Measurements from ENCODE around the gene GALNT2.

The GALNT2 gene

DNA sequence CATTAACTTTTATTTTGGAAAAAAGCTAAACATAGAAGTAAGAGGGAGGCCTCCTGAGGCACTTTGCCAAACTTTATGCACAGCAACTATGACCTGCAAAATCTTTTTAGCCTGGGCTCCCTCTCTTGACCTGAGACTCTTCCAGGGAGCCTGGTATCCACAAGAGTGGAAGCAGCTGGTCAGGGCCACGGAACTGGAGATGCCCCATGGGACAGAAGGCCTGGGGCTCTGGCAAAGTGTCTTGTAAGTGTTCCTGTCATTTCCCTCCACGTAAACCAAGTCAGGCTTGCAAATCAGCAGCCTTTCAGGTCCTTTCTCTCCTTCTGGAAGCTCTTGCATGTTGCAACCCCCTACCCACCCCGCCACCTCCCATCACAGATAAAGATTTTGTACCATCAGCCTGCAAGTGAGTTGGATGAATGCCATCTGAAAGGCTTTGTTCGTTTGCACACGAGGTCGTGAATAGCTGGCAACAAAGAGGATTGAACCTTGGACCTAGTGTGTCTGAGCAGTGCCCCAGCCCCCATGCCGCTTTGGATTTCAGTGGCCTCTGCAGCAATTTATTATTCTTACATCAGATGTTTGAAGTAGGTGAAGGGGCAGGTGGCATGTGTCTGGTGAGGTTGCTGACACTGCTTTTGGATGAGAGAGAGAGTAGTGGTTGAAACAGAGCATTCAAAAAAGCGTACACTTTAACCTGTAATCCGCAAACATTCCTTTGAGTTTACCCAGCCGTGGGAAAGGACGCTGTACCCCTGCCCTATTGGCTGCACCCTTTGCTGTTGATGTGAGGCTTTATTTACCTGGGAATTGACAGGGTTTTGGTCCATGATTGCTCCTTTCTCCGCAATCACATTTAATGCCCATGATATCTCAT is 91.6 kb downstream of the GALNT2 start:
- Histone ChIP-seq H3K36me3 (ENCODE audit: insufficient read depth, low read length) (0 out of 2 replicates have a peak, but pooled peaks cover 3% of the 10 kb centered on the region), H3K9me3 (ENCODE audit: low read depth, low read length) (no peaks in the 10 kb centered on the region), H3K9ac (ENCODE audit: insufficient read length) (no peak overlapping the region), H3K27ac (0 out of 2 replicates have a peak overlapping the region, but pooled peaks have one; percentile 40), H3K4me3 (no peak overlapping the region; the same call in 1 of the 2 replicates)
- TF ChIP-seq EZH2 (IDR thresholded peaks at IDR 0.05) (no peak), FOXP2 (optimal IDR thresholded peaks at IDR 0.05; ENCODE audit: control extremely low read depth, extremely low read length, insufficient read depth) (no peak), POLR2AphosphoS5 (IDR thresholded peaks at IDR 0.05; ENCODE audit: borderline replicate concordance, low read depth, low read length) (no peak)
- no peak for DNase-seq (ENCODE audit: low read depth, low spot score)

DNA sequence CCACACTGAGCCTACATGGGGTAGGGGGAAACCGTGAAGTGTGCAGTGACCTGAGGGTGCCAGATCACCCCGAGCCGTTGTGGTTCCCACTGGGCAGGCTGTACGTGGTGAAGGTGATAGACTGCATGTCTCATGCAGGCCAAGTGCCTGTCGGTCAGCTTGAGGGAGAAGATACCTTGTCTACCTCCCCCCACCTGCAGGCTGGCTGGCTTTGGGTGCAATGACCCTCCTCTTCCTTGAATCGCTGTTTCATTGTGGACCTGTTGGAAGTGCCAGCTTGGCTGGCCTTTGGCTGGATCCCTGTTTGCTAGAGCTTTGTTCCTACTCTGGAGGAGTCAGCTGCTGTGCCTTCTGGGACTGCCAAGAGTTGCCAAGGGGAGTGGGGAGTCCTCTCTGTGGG is 92.5 kb downstream of the GALNT2 start:
- no peak for DNase-seq (ENCODE audit: low read depth, low spot score)
- Histone ChIP-seq H3K36me3 (ENCODE audit: insufficient read depth, low read length) (0 out of 2 replicates have a peak, but pooled peaks cover 3% of the 10 kb centered on the region), H3K9ac (ENCODE audit: insufficient read length) (no peak overlapping the region), H3K4me3 (no peak overlapping the region), H3K27ac (no peak overlapping the region), H3K9me3 (ENCODE audit: low read depth, low read length) (no peaks in the 10 kb centered on the region)
- TF ChIP-seq EZH2 (IDR thresholded peaks at IDR 0.05), result no peak
- no peak for TF ChIP-seq FOXP2 (optimal IDR thresholded peaks at IDR 0.05; ENCODE audit: control extremely low read depth, extremely low read length, insufficient read depth)
- TF ChIP-seq POLR2AphosphoS5 (IDR thresholded peaks at IDR 0.05; ENCODE audit: borderline replicate concordance, low read depth, low read length), result no peak

DNA sequence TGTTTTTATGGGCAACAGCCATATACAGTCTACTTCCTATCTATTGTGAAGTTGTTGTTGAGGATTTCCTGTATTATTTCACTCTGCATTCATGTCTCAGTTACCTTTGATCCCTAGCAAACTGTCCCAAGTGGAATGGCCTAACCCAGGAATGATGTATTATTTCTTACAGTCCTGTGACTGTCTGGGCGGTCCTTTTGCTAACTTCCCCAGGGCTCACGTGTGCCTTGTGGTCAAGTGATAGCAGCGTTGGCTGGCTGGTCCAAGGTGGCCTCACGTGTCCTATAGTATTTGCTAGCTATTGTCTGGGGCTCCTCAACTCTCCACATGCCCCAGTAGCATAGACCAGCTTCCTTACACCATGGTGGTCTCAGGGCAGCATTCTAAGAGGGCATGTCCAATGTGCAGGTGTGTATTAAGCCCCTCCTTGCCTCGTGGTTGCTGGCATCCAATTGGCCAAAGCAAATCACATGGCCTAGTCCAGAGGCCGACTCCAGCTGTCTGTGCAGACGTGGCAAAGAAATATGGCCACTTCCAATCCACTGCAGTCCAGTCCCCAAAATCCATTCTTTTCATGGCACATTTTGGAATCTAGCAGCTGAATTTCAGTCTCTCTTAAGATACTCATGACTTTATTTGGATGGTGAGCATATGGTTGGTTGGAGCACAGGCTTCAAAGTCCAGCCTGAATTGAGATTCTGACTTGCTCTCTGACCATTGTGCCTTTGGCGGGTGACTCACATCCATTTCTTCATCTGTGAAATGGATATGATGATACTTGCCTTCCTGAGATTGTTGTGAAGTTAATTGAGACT is 94.1 kb downstream of the GALNT2 start:
- H3K36me3 ChIP-seq (ENCODE audit: insufficient read depth, low read length), result 0 out of 2 replicates have a peak, but pooled peaks cover 3% of the 10 kb centered on the region
- no peak overlapping the region for H3K27ac ChIP-seq
- H3K4me3 ChIP-seq, result no peak overlapping the region
- no peak overlapping the region for H3K9ac ChIP-seq (ENCODE audit: insufficient read length)
- DNase-seq (ENCODE audit: low read depth, low spot score), result no peak
- no peak for TF ChIP-seq POLR2AphosphoS5 (IDR thresholded peaks at IDR 0.05; ENCODE audit: borderline replicate concordance, low read depth, low read length)
- no peak for TF ChIP-seq FOXP2 (optimal IDR thresholded peaks at IDR 0.05; ENCODE audit: control extremely low read depth, extremely low read length, insufficient read depth)
- no peak for TF ChIP-seq EZH2 (IDR thresholded peaks at IDR 0.05)
- no peaks in the 10 kb centered on the region for H3K9me3 ChIP-seq (ENCODE audit: low read depth, low read length)

DNA sequence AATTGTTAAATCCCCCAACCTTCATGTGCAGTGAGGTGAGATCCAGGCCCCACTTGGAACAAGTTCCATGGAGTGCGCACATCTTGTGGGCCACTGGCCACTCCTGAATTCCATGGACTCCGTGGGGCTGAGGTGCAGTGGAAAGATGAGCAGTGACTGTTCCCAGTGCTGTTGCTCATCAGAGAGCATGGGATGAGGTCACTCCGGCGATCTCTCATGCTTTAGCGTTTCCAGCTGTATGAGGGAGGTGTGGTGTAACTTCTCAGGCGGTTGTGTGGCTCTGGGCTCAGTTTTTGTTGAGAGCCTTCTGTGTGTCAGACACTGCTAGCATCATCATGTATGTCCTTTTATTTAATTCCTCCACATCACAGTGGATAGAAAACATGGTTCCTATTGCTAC is 96.2 kb downstream of the GALNT2 start:
- no peaks in the 10 kb centered on the region for H3K9me3 ChIP-seq (ENCODE audit: low read depth, low read length)
- H3K36me3 ChIP-seq (ENCODE audit: insufficient read depth, low read length), result no peaks in the 10 kb centered on the region
- TF ChIP-seq POLR2AphosphoS5 (IDR thresholded peaks at IDR 0.05; ENCODE audit: borderline replicate concordance, low read depth, low read length) (no peak), FOXP2 (optimal IDR thresholded peaks at IDR 0.05; ENCODE audit: control extremely low read depth, extremely low read length, insufficient read depth) (no peak), EZH2 (IDR thresholded peaks at IDR 0.05) (no peak)
- no peak overlapping the region for H3K27ac ChIP-seq
- no peak for DNase-seq (ENCODE audit: low read depth, low spot score)
- H3K4me3 ChIP-seq, result no peak overlapping the region
- H3K9ac ChIP-seq (ENCODE audit: insufficient read length), result no peak overlapping the region

DNA sequence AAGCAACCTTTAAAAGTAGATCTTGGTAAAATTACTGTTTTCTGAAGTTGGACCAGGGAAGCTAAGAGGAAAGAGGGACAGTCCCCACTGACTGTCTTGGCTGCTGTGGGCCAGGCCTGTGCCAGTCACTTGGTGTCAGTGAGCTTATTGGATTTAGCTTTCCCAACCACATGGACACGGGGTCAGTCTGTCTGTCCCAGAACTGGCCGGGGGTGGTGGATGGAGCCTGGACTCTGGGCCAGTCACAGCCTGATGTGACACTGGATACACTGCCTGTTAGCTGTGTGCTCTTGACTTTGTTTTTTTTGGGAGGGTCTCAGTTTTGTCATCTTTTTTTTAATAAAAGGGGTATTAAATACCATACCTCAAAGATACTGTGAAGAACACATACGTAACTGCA is 96.7 kb downstream of the GALNT2 start:
- Histone ChIP-seq H3K9ac (ENCODE audit: insufficient read length) (no peak overlapping the region), H3K9me3 (ENCODE audit: low read depth, low read length) (no peaks in the 10 kb centered on the region), H3K36me3 (ENCODE audit: insufficient read depth, low read length) (no peaks in the 10 kb centered on the region), H3K4me3 (no peak overlapping the region), H3K27ac (no peak overlapping the region)
- DNase-seq (ENCODE audit: low read depth, low spot score), result no peak
- TF ChIP-seq POLR2AphosphoS5 (IDR thresholded peaks at IDR 0.05; ENCODE audit: borderline replicate concordance, low read depth, low read length) (no peak), FOXP2 (optimal IDR thresholded peaks at IDR 0.05; ENCODE audit: control extremely low read depth, extremely low read length, insufficient read depth) (no peak), EZH2 (IDR thresholded peaks at IDR 0.05) (no peak)

DNA sequence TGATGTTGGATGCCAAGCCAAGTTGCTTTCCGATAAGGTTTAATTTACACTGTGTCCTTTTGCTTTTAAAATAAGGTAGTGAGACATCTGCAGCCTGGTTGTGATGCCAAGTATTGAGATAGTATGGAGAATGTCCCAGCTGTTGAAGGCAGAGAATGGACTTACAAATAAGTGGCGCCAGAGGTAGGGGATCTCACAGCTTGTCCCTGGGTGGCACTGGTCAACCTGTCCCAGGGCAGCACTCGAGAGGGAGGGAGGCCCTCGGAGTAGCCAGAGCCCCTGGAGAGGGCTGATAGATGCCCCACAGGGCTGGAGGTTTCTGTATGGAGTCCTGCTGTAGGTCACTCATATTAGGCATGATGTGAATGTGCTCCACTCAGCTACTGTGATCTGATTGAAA is 98.5 kb downstream of the GALNT2 start:
- no peak overlapping the region for H3K27ac ChIP-seq
- H3K36me3 ChIP-seq (ENCODE audit: insufficient read depth, low read length), result no peaks in the 10 kb centered on the region
- H3K4me3 ChIP-seq, result no peak overlapping the region
- no peak overlapping the region for H3K9ac ChIP-seq (ENCODE audit: insufficient read length)
- no peaks in the 10 kb centered on the region for H3K9me3 ChIP-seq (ENCODE audit: low read depth, low read length)
- TF ChIP-seq EZH2 (IDR thresholded peaks at IDR 0.05) (no peak), POLR2AphosphoS5 (IDR thresholded peaks at IDR 0.05; ENCODE audit: borderline replicate concordance, low read depth, low read length) (no peak), FOXP2 (optimal IDR thresholded peaks at IDR 0.05; ENCODE audit: control extremely low read depth, extremely low read length, insufficient read depth) (no peak)
- no peak for DNase-seq (ENCODE audit: low read depth, low spot score)

DNA sequence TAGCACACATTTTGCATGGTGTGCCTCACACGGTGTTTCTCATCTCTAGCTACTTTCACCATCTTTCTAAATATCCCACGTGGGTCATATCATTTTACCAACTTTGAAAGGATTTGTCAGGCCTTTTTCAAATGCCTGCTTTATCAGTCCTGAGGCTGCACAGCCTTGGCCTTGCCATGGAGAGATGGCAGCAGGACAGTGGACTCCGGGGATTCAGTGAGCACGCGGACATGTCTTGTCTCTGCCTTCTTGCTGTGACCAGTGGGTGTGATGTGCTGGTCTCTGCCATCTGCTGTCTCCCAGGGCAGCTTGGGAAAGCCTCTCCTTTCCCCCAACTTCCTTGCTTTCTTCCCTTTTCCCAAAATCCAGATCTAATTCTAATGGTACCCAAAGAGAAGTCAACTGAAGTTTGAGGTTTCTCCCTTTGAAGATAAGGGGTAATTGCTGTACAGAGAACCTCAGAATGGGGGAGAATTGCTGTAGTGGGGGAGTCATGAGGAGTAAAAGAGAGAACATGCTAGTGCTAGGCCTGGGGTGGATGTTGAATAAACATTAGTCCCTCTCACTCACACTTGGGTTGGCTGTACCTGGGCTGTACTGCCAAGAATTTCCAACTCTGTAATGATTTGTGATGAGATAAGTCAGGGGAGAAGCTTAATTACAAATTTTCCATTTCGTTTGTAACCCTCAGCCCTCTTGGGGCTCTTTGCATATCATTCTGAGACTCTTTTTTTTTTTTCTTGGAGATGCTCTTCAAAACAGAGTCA is 99.5 kb downstream of the GALNT2 start:
- Histone ChIP-seq H3K4me3 (no peak overlapping the region), H3K9me3 (ENCODE audit: low read depth, low read length) (no peaks in the 10 kb centered on the region), H3K9ac (ENCODE audit: insufficient read length) (no peak overlapping the region), H3K36me3 (ENCODE audit: insufficient read depth, low read length) (no peaks in the 10 kb centered on the region), H3K27ac (no peak overlapping the region)
- DNase-seq (ENCODE audit: low read depth, low spot score), result no peak
- TF ChIP-seq EZH2 (IDR thresholded peaks at IDR 0.05) (no peak), FOXP2 (optimal IDR thresholded peaks at IDR 0.05; ENCODE audit: control extremely low read depth, extremely low read length, insufficient read depth) (no peak), POLR2AphosphoS5 (IDR thresholded peaks at IDR 0.05; ENCODE audit: borderline replicate concordance, low read depth, low read length) (no peak)
